IPS DF 4.7 (cell line): ENCODE results near the gene NINJ2.
"Not testable (repeated sequence)": the region's sequence is repeated elsewhere in the genome, so short reads cannot be mapped to it uniquely, and the experiment has no call there.

Experiments used
- DNase-seq: peaks from one replicate; pipeline ENCODE4 v3.0.0-alpha.2; 2013; ENCODE audit warnings: low spot score; ENCODE audit errors: extremely low read depth

NINJ2 gene

GRCh38 chr12:586318-587071 lies 76.8 kb downstream of the NINJ2 start:
- DNase-seq: no peak

GRCh38 chr12:585062-586061 lies 77.9 kb downstream of the NINJ2 start:
- no peak for DNase-seq

- DNase-seq: no peak
Observed at GRCh38 chr12:583251-583869, 79.9 kb downstream of the NINJ2 start.

- DNase-seq: no peak
Observed at GRCh38 chr12:581746-582145, 81.5 kb downstream of the NINJ2 start.

GRCh38 chr12:581321-581720 lies 81.9 kb downstream of the NINJ2 start:
- no peak for DNase-seq

- no peak for DNase-seq
Observed at GRCh38 chr12:580813-581212, 82.4 kb downstream of the NINJ2 start.

- no peak for DNase-seq
Observed at GRCh38 chr12:579420-580110, 83.7 kb downstream of the NINJ2 start.

- no peak for DNase-seq
Observed at GRCh38 chr12:578748-579419, 84.4 kb downstream of the NINJ2 start.

- not testable (repeated sequence) for DNase-seq
Observed at GRCh38 chr12:577994-578747, 85.1 kb downstream of the NINJ2 start.

GRCh38 chr12:576615-577110 lies 86.6 kb downstream of the NINJ2 start:
- DNase-seq: no peak

- no peak for DNase-seq
Observed at GRCh38 chr12:575948-576614, 87.2 kb downstream of the NINJ2 start.

GRCh38 chr12:575129-575502 lies 88.1 kb downstream of the NINJ2 start:
- no peak for DNase-seq

- DNase-seq: no peak
Observed at GRCh38 chr12:574475-575128, 88.6 kb downstream of the NINJ2 start.

GRCh38 chr12:573232-573631 lies 90.0 kb downstream of the NINJ2 start:
- no peak for DNase-seq

- DNase-seq: no peak
Observed at GRCh38 chr12:572532-572899, 90.7 kb downstream of the NINJ2 start.

- no peak for DNase-seq
Observed at GRCh38 chr12:571795-572531, 91.3 kb downstream of the NINJ2 start.

- DNase-seq: no peak
Observed at GRCh38 chr12:570921-571794, 92.1 kb downstream of the NINJ2 start.
